ENCODE results near the gene HEMK1.

DNA sequence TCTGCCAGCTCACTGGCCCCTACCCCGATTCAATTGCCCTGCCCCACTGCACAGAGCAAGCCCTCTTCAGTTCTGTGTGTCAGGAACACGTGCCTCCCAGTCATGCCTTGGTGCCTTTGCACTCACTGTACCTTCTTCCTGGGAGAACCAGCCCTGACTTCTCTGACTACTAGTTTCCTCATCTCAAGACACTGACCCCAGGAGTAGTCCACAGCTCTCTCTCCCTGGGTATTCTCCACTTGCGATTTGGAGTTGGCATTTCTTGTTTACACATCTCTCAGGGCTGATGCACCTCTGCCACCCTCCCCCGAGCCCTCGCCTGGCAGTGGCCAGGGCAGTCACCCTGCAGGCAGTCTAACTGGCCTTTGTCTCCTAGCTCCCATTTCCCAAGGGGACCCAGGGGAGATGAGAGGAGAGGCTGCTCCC, 36.6 kb downstream of the HEMK1 start:
- TF ChIP-seq, protein P1, sequence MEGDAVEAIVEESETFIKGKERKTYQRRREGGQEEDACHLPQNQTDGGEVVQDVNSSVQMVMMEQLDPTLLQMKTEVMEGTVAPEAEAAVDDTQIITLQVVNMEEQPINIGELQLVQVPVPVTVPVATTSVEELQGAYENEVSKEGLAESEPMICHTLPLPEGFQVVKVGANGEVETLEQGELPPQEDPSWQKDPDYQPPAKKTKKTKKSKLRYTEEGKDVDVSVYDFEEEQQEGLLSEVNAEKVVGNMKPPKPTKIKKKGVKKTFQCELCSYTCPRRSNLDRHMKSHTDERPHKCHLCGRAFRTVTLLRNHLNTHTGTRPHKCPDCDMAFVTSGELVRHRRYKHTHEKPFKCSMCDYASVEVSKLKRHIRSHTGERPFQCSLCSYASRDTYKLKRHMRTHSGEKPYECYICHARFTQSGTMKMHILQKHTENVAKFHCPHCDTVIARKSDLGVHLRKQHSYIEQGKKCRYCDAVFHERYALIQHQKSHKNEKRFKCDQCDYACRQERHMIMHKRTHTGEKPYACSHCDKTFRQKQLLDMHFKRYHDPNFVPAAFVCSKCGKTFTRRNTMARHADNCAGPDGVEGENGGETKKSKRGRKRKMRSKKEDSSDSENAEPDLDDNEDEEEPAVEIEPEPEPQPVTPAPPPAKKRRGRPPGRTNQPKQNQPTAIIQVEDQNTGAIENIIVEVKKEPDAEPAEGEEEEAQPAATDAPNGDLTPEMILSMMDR (conservative IDR thresholded peaks at IDR 0.05; ENCODE audit: low read depth, low read length), result no peak
- TF ChIP-seq EZH2 (IDR thresholded peaks at IDR 0.05; ENCODE audit: low read length, unreplicated experiment), result no peak
